Kidney capillary endothelial cell (primary cell): ENCODE data around the gene UBE2O.

Experiments used
- DNase-seq: peaks from one replicate; pipeline ENCODE4 v3.0.0-alpha.2; 2018; ENCODE audit warnings: low spot score

UBE2O gene

DNA sequence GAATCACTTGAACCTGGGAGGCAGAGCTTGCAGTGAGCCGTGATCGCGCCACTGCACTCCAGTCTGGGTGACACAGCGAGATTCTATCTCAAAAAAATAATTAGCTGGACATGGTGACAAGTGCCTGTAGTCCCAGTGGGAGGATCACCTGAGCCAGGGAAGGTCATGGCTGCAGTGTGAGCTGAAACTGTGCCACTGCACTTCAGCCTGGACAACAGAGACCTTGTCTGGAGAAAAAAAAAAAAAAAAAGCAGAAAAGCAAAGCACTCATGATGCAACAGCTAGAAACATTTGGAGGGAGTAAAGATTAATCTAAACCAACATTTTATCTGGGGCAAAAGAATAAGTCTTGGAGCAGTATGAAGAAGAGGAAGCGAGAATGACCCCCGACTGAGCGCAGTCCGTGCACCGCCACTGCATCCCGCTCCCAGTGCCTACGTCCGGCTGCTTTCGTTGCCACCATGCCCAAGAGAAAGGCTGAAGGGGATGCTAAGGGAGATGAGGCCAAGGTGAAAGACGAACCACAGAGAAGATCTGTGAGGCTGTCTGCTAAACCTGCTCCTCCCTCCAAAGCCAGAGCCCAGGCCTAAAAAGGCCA is 107.5 kb downstream of the UBE2O start:
- no peak for DNase-seq

- no peak for DNase-seq
Observed at GRCh38 chr17:76343106-76343505, 109.8 kb downstream of the UBE2O start.

DNA sequence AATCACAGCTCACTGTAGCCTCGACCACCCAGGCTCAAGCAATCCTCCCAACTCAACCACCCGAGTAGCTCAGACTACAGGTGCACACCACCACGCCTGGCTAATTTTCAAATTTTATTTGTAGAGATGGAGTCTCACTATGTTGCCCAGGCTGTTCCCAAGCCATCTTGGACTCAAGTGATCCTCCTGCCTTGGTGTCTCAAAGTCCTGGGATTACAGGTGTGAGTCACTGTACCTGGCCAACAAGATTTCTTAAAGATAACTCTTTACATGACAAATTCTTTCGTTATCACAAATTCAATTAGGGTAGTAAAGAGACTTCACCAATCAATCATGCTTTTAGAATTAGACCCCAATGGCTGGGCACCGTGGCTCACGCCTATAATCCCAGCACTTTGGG is 111.7 kb downstream of the UBE2O start:
- no peak for DNase-seq
